CD14-positive monocyte (primary cell): Measurements from ENCODE around the gene MICALL2. TPM values are rescaled to one million over a fixed set of nuclear protein-coding genes. Genes with fewer than 3 reads are reported as not detected.

ENCODE experiments used
- DNase-seq, 3 donors: peaks; one replicate each; pipeline ENCODE4 v3.0.0-alpha.2; 2011 to 2022
- H2AFZ ChIP-seq: 2 replicates; pipeline ENCODE4 v1.6.0; 2012; ENCODE audit warnings: mild to moderate bottlenecking, low read depth, low read length, inconsistent platforms; ENCODE audit not compliant: insufficient read depth, poor library complexity, severe bottlenecking
- H3K27ac ChIP-seq, 2 donors: 1 replicate in 1 of 2; 2 replicates in 1 of 2; pipeline ENCODE4 v1.5.1; 2012 to 2013; ENCODE audit warnings: low read length in 2 of 2, control low read depth in 1 of 2, inconsistent platforms in 1 of 2, low read depth in 1 of 2, mild to moderate bottlenecking in 1 of 2
- H3K27me3 ChIP-seq, 2 donors: one replicate each; pipeline versions ENCODE4 v1.6.0 to v1.6.1; 2011 to 2013; ENCODE audit warnings: low read length in 2 of 2; ENCODE audit not compliant: control insufficient read depth in 2 of 2, insufficient read depth in 2 of 2
- H3K36me3 ChIP-seq, 2 donors: replicated peaks in 1 of 2; 1 replicate in 1 of 2; 2 replicates in 1 of 2; pipeline versions ENCODE4 v1.5.1 to v1.6.1; 2012 to 2013; ENCODE audit warnings: low read length in 2 of 2, control low read depth in 1 of 2, inconsistent platforms in 1 of 2, mild to moderate bottlenecking in 1 of 2; ENCODE audit not compliant: insufficient read depth in 2 of 2, control insufficient read depth in 1 of 2
- H3K4me1 ChIP-seq, 2 donors: 1 replicate in 1 of 2; 2 replicates in 1 of 2; pipeline versions ENCODE4 v1.5.1 to v1.6.1; 2012 to 2013; ENCODE audit warnings: low read length in 2 of 2, control low read depth in 1 of 2, inconsistent platforms in 1 of 2, mild to moderate bottlenecking in 1 of 2, moderate library complexity in 1 of 2; ENCODE audit not compliant: insufficient read depth in 2 of 2, control insufficient read depth in 1 of 2
- H3K4me2 ChIP-seq: replicated peaks from 2 replicates; pipeline ENCODE3; 2012; ENCODE audit warnings: low read length, moderate library complexity, mild to moderate bottlenecking; ENCODE audit not compliant: poor library complexity, severe bottlenecking; ENCODE audit errors: extremely low read depth
- H3K4me3 ChIP-seq, 3 experiments: fragments of 200-600 bp in 1 of 3; sonication (generic) in 1 of 3; replicated peaks in 1 of 3; 1 replicate in 2 of 3; 2 replicates in 1 of 3; pipeline ENCODE4 v1.5.1; 2011 to 2013; ENCODE audit warnings: low read length in 3 of 3, mild to moderate bottlenecking in 3 of 3, control low read depth in 2 of 3, low read depth in 2 of 3, inconsistent platforms in 1 of 3, moderate library complexity in 1 of 3
- H3K79me2 ChIP-seq: 2 replicates; pipeline ENCODE4 v1.6.0; 2012; ENCODE audit warnings: mild to moderate bottlenecking, control low read depth, inconsistent platforms, low read length, moderate library complexity; ENCODE audit not compliant: insufficient read depth
- H3K9ac ChIP-seq: 2 replicates; pipeline ENCODE4 v1.6.0; 2017; ENCODE audit warnings: low read length, mild to moderate bottlenecking; ENCODE audit not compliant: insufficient read depth, poor library complexity, severe bottlenecking
- H3K9me3 ChIP-seq, 2 donors: replicated peaks in 1 of 2; 1 replicate in 1 of 2; 2 replicates in 1 of 2; pipeline versions ENCODE4 v1.5.1 to v1.6.1; 2012 to 2013; ENCODE audit warnings: low read length in 2 of 2, control low read depth in 1 of 2; ENCODE audit not compliant: control insufficient read depth in 1 of 2, insufficient read depth in 1 of 2
- H4K20me1 ChIP-seq: 2 replicates; pipeline ENCODE4 v1.6.0; 2012; ENCODE audit warnings: mild to moderate bottlenecking, low read length, control low read depth, moderate library complexity; ENCODE audit not compliant: insufficient read depth
- H3K27ac Mint-ChIP-seq, 7 donors: one replicate each; pipeline ENCODE4 v1.8.0; 2020; ENCODE audit warnings: mild to moderate bottlenecking in 7 of 7, mixed read lengths in 7 of 7, moderate library complexity in 6 of 7, inconsistent platforms in 2 of 7
- H3K27me3 Mint-ChIP-seq, 3 donors: one replicate each; pipeline ENCODE4 v1.8.0; 2021 to 2022; ENCODE audit warnings: low read depth in 3 of 3, mild to moderate bottlenecking in 3 of 3, mixed read lengths in 3 of 3, moderate library complexity in 3 of 3, inconsistent platforms in 1 of 3
- H3K36me3 Mint-ChIP-seq, 2 donors: one replicate each; pipeline ENCODE4 v1.8.0; 2020; ENCODE audit warnings: mixed read lengths in 2 of 2, inconsistent platforms in 1 of 2, mild to moderate bottlenecking in 1 of 2
- H3K4me1 Mint-ChIP-seq: one replicate; pipeline ENCODE4 v1.8.0; 2020; ENCODE audit warnings: mild to moderate bottlenecking, mixed read lengths
- H3K4me3 Mint-ChIP-seq, 2 donors: one replicate each; pipeline ENCODE4 v1.8.0; 2020; ENCODE audit warnings: mild to moderate bottlenecking in 2 of 2, mixed read lengths in 2 of 2, moderate library complexity in 1 of 2
- H3K9me3 Mint-ChIP-seq, 7 donors: one replicate each; pipeline ENCODE4 v1.8.0; 2020 to 2022; ENCODE audit warnings: mixed read lengths in 7 of 7, mild to moderate bottlenecking in 6 of 7, moderate library complexity in 6 of 7, inconsistent platforms in 2 of 7
- CTCF ChIP-seq: fragments of 200-600 bp; IDR thresholded peaks from one replicate; pipeline ENCODE4 v1.8.0; 2022; ENCODE audit warnings: antibody characterized with exemption, mild to moderate bottlenecking
- WGBS: methylation state at CpG from one replicate; pipeline ENCODE4 v1.1.5; 2013; ENCODE audit warnings: missing lambda C conversion rate; ENCODE audit not compliant: insufficient coverage; 5-methylcytosine and 5-hydroxymethylcytosine counted together
- intact Hi-C, 2 donors: fragments of 100-400 bp; cut with micrococcal nuclease; formaldehyde crosslinking; loops; one replicate each; pipeline versions ENCODE4 v1.15.0 to v1.15.1; 2023
- polyA plus RNA-seq, 3 donors: library from polyadenylated mRNA; depleted of rRNA in 1 of 3; unstranded in 2 of 3; stranded (reverse) in 1 of 3; fragments of 300-500 nt in 2 of 3; fragments of >200 nt in 1 of 3; fragmentation: Illumina TruSeq in 2 of 3; gene quantifications; 1 replicate in 2 of 3; 2 replicates in 1 of 3; pipeline ENCODE4 v1.2.3, GENCODE V29; 2012 to 2021

Gene MICALL2
- polyA plus RNA-seq, 3 donors: 0.14 to 7.2 (median 0.72) TPM

- no peak for TF ChIP-seq CTCF
- Histone ChIP-seq H3K4me3 (no peak overlapping the region), H3K4me2 (no peak overlapping the region), H3K4me1 (no peaks in the 10 kb centered on the region), H3K36me3 (no peaks in the 10 kb centered on the region), H3K27ac (no peak overlapping the region), H3K79me2 (no peaks in the 10 kb centered on the region), H3K9me3 (no peaks in the 10 kb centered on the region), H4K20me1 (no peaks in the 10 kb centered on the region), H2AFZ (no peak overlapping the region), H3K9ac (no peak overlapping the region), H3K27me3 (no peaks in the 10 kb centered on the region)
- intact Hi-C loops: loop anchor here in 1 of 2 donors (10.0 kb wide), 1 partner anchor 243 kb away; no protein-coding TSS in a partner anchor
- Mint-ChIP-seq H3K27ac (no peak overlapping the region), H3K4me1 (peaks cover 1% of the 10 kb centered on the region), H3K4me3 (no peak overlapping the region), H3K27me3 (peaks cover 0 to 1% (median 0%) of the 10 kb centered on the region in 3 donors), H3K36me3 (peaks cover 0 to 9% of the 10 kb centered on the region in 2 donors), H3K9me3 (peaks cover 0 to 4% (median 0%) of the 10 kb centered on the region in 7 donors)
- no peak for DNase-seq
- WGBS: 94% methylated on average over 43 of the region's 43 CpGs
Measured at GRCh38 chr7:1437155-1437880, 22.0 kb downstream of the MICALL2 start.

GRCh38 chr7:1436608-1437007, 22.7 kb downstream of the MICALL2 start:
- TF ChIP-seq CTCF: no peak
- no peak overlapping the region for H2AFZ ChIP-seq
- no peaks in the 10 kb centered on the region for H3K27me3 ChIP-seq
- no peaks in the 10 kb centered on the region for H3K9me3 ChIP-seq
- no peaks in the 10 kb centered on the region for H4K20me1 ChIP-seq
- H3K9me3 Mint-ChIP-seq: peaks cover 0 to 4% (median 0%) of the 10 kb centered on the region in 7 donors
- H3K36me3 ChIP-seq: no peaks in the 10 kb centered on the region
- no peak overlapping the region for H3K4me3 ChIP-seq
- H3K4me2 ChIP-seq: no peak overlapping the region
- H3K27me3 Mint-ChIP-seq: peaks cover 0 to 1% (median 1%) of the 10 kb centered on the region in 3 donors
- no peaks in the 10 kb centered on the region for H3K79me2 ChIP-seq
- peaks cover 0 to 9% of the 10 kb centered on the region in 2 donors for H3K36me3 Mint-ChIP-seq
- intact Hi-C loops: loop anchor here in 1 of 2 donors (10.0 kb wide), 1 partner anchor 242 kb away; no protein-coding TSS in a partner anchor
- no peaks in the 10 kb centered on the region for H3K4me1 ChIP-seq
- H3K27ac ChIP-seq: no peak overlapping the region
- H3K4me3 Mint-ChIP-seq: no peak overlapping the region
- H3K9ac ChIP-seq: no peak overlapping the region
- DNase-seq: no peak
- 98% methylated on average over 4 of the region's 20 CpGs for WGBS
- peaks cover 2% of the 10 kb centered on the region for H3K4me1 Mint-ChIP-seq
- H3K27ac Mint-ChIP-seq: no peak overlapping the region
